ENCODE data around the gene FGR.

The FGR gene

DNA sequence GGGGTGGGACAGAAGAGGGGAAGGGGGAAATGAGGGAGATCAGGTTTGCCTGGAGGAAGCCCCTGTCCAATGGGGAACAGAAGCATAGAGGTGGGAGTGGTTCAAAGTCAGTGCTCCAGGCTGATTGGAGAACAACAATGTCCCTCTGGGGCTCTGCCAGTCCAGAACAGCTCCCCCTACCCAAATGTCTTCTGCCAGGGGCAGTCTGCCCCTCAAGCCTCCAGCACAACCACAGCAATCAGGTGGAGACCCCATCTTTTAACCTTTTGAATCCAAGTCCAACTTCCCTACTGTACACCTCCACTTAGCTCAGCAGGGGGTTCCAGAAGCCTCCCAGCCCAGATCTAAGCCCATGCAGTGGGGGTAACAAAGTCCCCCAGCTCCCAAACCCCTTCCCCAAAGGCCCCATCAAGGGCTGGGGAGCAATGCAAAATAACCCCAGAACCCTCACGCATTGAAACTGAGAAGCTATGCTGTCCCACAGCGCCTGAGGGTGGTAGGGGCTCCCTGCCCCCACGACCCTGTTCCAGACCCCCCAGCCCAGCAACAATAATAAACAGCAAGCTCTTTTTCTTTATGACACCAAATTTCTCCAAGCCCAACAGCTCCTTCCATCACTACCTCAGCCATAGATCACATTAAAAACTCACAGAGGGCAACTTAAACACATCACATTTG lies 34.3 kb downstream of the FGR start:
- peak; percentile 41 for DNase-seq

DNA sequence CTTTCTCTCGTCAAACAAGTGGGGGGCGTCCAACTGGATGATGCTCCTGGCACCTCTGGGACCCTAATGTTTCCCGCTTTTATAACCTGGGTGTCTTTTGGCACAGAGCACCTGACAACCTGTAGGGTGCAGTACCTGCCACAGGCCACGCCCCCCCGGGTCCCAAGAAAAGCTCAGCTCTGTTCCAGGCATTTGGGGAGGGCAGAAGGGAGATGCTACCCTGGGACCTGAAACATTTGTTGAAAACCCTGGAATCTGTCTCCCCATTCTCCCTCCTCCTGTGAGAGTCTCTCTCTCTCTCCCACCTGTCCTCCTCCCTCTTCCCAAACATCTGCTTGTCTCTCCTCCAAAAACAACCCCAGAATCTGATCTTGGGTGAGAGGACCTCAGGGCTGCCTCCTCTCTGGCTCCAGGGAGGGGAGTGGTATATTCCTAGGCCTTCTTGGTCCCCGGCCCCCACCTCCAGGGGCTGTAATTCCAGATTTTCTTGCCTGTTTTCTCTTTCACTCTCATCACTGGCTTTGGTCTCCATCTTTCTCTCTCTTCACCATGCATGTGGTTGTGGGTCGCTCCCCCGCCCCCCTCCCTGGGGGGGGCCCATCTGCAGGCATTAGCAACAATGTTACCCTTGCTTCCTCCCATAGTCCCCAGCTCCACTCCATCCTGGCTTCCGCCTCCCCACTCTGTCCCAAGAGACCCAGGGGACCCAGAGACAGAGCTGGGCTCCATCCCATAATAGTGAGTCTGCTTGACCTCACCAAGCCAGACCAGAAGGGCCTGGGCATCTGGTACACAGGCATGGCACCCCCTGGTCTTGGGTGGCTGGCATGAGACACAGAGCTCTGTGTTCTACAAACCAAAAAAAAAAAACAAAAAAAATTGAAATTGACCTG lies 35.1 kb downstream of the FGR start:
- DNase-seq: no peak

DNA sequence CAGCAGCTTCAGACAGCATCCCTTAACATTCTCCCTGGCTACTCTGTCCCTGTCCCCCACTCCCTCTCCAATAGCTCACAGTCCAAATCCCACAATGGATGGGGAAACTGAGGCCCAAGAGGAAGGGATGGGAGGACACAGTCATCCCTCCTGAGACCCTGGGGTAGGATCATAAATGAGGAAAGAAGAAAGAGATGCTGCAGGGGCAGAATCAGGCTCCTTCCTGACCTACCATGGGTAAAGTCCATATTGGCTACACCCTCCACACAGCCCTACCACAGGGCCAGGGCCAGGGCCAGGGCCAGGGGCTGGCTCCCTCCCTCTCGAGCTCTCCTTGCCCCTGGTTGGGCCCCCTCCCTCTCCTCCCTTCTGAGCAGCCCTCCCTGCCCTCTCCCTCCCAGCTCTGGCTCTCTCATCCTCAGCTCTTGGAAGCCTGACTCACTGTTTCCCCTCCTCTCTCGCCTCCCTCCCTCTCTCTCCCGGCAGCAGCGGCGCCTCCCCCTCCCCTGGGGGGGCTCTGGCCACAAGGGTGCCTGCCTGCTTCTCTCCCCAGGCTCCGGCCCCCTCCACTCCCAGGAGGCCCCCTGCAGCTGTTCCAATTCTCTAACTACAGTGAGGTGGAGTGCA lies 36.0 kb downstream of the FGR start:
- peak; percentile 87 for DNase-seq

- peak; percentile 64 for DNase-seq
Measured at GRCh38 chr1:27598295-27598687, 36.7 kb downstream of the FGR start.

DNA sequence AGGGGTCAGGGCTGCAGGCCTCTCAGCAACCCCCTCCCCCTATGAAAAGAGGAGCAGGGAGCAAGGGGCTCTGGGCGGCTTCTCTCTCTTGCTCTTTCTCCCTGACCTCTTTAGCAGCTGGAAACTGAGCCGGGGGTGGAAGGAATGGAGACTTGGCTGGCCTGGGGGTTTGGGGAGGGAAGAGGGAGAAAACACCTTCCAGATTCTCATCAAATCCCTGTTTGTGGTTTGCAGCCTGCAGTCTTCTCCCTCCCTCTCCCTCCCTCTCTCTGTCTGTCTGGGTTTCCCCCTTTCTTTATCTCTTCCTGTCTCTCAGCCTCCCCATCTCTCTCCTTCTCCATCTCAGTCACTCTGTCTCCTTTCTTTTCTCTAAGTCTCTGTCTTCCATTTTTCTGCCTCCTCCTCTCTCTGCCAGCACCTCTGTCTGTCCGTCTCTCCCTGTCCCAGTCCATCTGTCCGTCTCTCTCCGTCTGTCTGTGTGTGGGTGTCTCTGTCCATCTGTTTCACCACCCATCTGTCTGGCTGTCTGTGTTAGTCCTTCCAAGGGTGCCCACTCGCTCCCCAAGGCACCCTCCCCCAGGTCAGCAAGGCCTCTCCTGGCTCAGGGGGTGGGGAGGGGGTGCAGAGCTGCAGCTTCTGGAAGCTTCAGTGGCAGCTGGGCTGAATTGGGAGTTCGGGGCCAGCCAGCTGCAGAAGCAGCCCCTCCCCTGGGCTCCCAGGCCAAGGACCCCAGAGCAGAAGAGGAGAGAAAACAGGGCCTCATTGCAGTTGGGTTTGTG lies 37.3 kb downstream of the FGR start:
- no peak for DNase-seq

DNA sequence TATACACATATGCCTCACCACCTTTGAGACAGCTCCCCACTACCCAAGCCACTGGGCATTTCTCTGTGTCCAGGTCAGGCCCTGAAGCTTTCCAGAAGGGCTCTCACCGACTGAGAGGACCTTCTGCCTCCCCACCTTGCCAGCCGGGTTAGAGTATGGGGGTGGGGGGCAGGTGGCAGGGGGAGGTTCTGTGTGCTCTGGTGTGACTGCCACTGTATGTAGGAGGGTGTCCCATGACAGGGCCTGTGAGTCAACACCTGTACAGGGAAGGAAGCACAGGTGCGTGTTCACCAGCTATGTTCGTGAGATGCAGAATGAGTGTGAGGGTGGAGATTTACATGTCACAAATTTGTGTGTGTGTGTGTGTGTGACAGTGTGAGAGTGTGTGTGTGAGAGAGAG lies 38.0 kb downstream of the FGR start:
- DNase-seq: no peak

DNA sequence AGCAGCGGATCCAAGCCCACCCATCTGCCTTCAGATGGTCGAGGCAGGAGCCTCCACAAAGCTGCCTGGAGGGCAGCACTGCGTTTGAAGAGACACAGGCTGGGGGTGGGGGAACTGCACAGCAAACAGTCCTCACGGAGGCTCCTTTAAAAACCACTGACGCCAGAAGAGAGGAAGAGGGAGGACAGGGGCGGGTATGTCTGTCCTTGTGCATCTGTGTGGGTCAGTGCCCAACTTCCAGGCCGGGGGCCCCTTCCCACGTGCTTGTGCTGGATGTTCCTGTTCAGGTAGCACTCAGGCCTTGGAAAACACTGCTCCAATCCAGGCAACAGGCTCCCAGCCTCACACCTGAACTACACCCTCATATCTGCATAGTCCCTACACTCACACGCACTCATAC lies 38.7 kb downstream of the FGR start:
- DNase-seq: no peak

DNA sequence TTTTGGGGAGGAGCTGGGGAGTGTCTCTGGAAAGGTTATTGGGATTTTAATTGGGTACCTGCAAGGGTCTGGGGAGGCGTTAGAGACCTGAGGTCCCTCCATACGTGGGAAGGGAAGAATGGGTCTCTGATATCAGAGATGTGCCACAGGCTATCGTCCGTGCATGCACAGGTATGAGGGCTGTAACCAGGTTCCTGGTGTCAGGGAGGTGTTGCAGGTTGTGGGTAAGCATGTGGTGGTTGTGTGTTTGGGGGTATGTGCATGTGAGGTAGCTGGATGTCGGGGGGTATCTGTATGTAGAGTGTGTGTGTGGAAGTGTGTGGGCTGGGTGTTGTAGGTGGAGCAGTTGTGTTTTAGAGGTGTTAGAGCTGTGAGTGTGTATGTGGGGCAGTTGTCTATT lies 39.4 kb downstream of the FGR start:
- no peak for DNase-seq

DNA sequence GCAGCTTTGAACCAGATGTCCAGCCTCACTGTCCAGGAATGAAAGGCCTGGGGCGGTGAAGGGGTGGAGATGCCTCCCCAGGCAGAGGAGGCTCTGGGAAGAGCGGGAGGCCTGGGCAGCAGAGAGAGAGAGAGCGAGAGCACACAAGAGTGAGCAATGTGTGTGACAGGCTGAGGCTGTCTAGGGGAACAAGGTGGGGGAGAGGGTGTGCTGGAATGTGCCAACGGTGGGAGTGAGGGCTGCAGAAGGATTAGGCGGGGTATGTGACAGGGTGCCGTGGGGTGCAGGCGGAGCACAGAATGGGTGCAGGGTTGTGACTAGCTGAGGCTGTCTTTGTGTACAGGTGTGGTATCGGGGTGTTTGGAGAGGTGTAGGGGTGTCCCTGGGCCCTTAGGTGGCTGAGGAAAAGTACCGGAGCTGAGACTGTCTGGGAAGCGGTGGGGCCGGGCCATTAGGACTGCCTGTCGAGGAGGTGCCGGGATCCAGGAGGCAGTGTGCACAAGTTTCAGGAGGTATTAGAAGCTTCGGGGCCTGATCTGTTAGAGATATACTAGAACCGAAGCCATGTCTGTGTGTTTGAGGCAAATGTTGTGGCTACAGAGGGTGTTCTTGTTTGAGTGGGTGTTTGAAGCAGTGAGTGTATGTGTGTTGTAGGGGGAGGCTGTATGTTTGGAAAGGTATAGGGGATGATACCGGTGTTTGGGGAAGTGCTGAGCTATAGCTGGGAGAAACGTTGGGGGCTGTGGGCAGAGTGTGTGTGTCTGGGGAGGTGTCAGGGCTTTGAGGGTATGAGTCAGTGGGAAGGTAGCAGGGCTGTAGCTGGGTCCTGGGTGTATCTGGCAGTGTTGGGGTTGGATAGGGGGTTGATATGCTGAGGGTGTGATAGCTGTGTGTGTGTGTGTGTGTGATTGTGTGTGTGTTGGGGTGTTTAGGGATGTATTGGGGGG lies 40.1 kb downstream of the FGR start:
- peak; percentile 60 for DNase-seq

DNA sequence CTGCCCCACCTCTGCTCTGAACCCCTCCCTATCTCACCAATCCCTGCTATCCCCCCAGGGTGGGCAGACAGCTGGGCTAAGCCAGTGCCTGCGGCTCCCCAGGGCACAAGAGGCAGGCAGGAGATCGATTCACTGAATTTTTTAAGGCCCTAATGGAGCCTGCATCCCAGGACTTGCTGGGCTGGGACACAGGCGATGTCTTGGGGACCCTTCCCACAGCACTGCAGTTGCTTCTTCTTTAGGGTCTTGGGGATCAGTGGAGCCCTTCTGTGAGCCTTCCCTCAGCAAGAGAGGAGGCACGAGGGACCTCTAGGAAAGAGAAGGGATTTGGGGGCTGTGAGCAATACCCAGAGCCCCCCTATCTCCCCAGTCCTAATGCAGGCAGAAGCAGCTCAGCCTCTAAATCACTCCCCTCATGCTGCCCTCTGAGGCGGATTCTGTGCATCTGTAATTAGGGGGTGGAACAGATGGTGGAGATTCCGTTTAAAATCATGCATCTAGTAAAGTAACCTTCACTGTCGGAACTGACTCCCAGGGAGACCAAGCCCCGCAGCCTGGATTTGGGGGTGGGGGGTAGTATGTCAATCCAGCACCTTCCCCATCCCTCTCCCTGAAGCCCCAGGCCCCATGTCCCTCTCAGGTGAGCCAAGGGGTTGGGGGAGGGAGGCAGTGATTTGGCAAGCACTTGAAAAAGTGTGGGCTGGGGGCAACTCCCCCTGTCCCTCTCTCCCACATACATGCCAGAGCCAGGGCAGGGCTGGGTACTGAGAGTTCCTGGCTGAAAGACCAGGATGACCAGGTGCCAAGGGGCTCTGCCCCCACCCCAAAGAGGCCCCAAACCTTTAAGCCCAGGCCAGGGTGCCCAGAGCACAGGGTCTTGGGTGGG lies 41.1 kb downstream of the FGR start:
- no peak for DNase-seq

- no peak for DNase-seq
Measured at GRCh38 chr1:27592931-27593677, 41.9 kb downstream of the FGR start.

DNA sequence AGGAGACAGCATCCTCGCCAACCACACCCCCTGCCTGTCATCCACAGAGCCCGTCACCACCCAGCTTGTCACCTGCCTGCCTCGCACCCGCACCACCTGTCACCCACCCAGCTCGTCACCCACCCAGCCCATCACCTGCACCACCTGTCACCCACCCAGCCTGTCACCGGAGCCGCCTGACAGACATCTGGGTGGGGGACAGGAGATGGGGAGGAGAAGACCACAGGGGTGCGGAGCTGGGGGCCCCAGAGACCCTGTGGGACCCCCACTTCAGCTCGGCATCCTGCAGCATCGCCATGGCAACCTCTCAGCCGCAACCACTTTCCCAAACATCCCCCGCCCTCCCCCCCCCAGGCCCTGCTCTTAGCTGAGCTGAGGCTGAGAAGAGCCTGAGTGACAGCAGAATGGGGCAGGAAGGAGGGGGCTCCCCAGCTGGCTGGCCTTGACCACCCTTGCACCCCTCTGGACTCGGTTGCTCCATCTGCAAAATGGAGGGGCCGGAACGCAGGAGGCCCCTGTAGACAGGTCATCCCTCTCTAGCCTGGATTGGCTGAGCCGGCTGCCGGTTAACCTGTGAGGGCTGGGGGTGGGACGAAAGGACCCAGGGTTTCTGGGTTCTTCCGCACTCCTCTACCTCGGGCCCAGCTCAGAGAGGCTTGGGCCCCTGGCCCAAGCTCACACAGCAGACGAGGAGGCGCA lies 42.6 kb downstream of the FGR start:
- no peak for DNase-seq

DNA sequence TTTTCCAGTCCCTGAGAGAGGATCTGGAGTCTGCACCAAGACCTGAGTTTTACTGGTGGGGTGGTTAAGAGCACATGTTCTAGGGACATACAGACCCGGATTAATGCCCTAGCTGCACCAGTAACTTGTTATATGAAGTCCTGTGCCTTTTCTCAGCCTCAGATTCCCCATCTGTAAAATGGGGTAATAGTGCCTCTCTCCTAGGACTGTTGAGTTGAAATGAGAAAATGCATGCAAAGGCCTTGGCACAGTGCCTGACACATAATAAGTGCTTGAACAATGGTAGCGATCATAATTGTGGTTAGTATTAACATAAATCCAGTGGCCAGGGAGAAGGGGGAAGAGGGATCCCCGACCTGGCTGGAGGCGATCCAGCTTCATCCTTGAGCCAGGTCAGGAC lies 43.4 kb downstream of the FGR start:
- no peak for DNase-seq

- DNase-seq: no peak
Measured at GRCh38 chr1:27590917-27591508, 44.0 kb downstream of the FGR start.

GRCh38 chr1:27589841-27590426 lies 45.1 kb downstream of the FGR start:
- DNase-seq: peak; percentile 75

GRCh38 chr1:27589441-27589840 lies 45.5 kb downstream of the FGR start:
- no peak for DNase-seq

- peak; percentile 46 for DNase-seq
Measured at GRCh38 chr1:27588256-27589232, 46.4 kb downstream of the FGR start.
